ENCODE results near the gene MAP3K12.

The MAP3K12 gene

GRCh38 chr12:53492830-53493609, 6.2 kb downstream of the MAP3K12 start:
- H3K27me3 ChIP-seq (replicated peaks; ENCODE audit: control insufficient read depth, insufficient read depth, low read length): no peaks in the 10 kb centered on the region

GRCh38 chr12:53492188-53492587, 7.1 kb downstream of the MAP3K12 start:
- Histone ChIP-seq H3K4me3 (replicated peaks; ENCODE audit: low read depth, low read length) (no peak overlapping the region), H3K27me3 (replicated peaks; ENCODE audit: control insufficient read depth, insufficient read depth, low read length) (no peaks in the 10 kb centered on the region), H3K36me3 (ENCODE audit: control insufficient read depth, insufficient read depth, low read length) (no peaks in the 10 kb centered on the region; the same call in 1 of the 2 replicates)
- no peak for DNase-seq (ENCODE audit: extremely low read depth, insufficient read length)
- TF ChIP-seq CTCF (IDR thresholded peaks at IDR 0.05; ENCODE audit: insufficient read depth, low read length, poor library complexity, severe bottlenecking): no peak

More at GRCh38 chr12:53492830-53493609, 6.2 kb downstream of the MAP3K12 start:
- H3K4me3 ChIP-seq (replicated peaks; ENCODE audit: low read depth, low read length): peak overlapping the region; percentile 53
- H3K36me3 ChIP-seq (ENCODE audit: control insufficient read depth, insufficient read depth, low read length): no peaks in the 10 kb centered on the region; the same call in 1 of the 2 replicates
- TF ChIP-seq CTCF (IDR thresholded peaks at IDR 0.05; ENCODE audit: insufficient read depth, low read length, poor library complexity, severe bottlenecking): no peak
- peak; percentile 91 for DNase-seq (ENCODE audit: extremely low read depth, insufficient read length)

GRCh38 chr12:53489242-53489864, 9.9 kb downstream of the MAP3K12 start:
- no peak overlapping the region for H3K4me3 ChIP-seq (replicated peaks; ENCODE audit: low read depth, low read length)
- H3K27me3 ChIP-seq (replicated peaks; ENCODE audit: control insufficient read depth, insufficient read depth, low read length): no peaks in the 10 kb centered on the region
- no peak for DNase-seq (ENCODE audit: extremely low read depth, insufficient read length)
- no peak for TF ChIP-seq CTCF (IDR thresholded peaks at IDR 0.05; ENCODE audit: insufficient read depth, low read length, poor library complexity, severe bottlenecking)
- peaks cover 13% of the 10 kb centered on the region for H3K36me3 ChIP-seq (ENCODE audit: control insufficient read depth, insufficient read depth, low read length)

GRCh38 chr12:53486736-53487487, 12.3 kb downstream of the MAP3K12 start:
- TF ChIP-seq CTCF (IDR thresholded peaks at IDR 0.05; ENCODE audit: insufficient read depth, low read length, poor library complexity, severe bottlenecking): no peak
- Histone ChIP-seq H3K36me3 (ENCODE audit: control insufficient read depth, insufficient read depth, low read length) (peaks cover 30% of the 10 kb centered on the region), H3K4me3 (replicated peaks; ENCODE audit: low read depth, low read length) (no peak overlapping the region), H3K27me3 (replicated peaks; ENCODE audit: control insufficient read depth, insufficient read depth, low read length) (no peaks in the 10 kb centered on the region)
- DNase-seq (ENCODE audit: extremely low read depth, insufficient read length): no peak

GRCh38 chr12:53485955-53486735, 13.1 kb downstream of the MAP3K12 start:
- Histone ChIP-seq H3K36me3 (ENCODE audit: control insufficient read depth, insufficient read depth, low read length) (peaks cover 36% of the 10 kb centered on the region), H3K4me3 (replicated peaks; ENCODE audit: low read depth, low read length) (no peak overlapping the region), H3K27me3 (replicated peaks; ENCODE audit: control insufficient read depth, insufficient read depth, low read length) (no peaks in the 10 kb centered on the region)
- DNase-seq (ENCODE audit: extremely low read depth, insufficient read length): no peak
- no peak for TF ChIP-seq CTCF (IDR thresholded peaks at IDR 0.05; ENCODE audit: insufficient read depth, low read length, poor library complexity, severe bottlenecking)

All from GM06990 (cell line).